GM18499 (cell line): ENCODE results near the gene FGD2.
"Not testable (repeated sequence)": the region's sequence is repeated elsewhere in the genome, so short reads cannot be mapped to it uniquely, and the experiment has no call there.

Experiments used
- ATAC-seq: cut with Tn5 transposase; IDR thresholded peaks from one replicate; pipeline ENCODE4 v1.9.1; 2021; ENCODE audit warnings: moderate number of reproducible peaks; ENCODE audit not compliant: insufficient read depth, unreplicated experiment

The FGD2 gene

GRCh38 chr6:36986704-36987047 is 18.8 kb upstream of the FGD2 start:
- ATAC-seq = no peak

DNA sequence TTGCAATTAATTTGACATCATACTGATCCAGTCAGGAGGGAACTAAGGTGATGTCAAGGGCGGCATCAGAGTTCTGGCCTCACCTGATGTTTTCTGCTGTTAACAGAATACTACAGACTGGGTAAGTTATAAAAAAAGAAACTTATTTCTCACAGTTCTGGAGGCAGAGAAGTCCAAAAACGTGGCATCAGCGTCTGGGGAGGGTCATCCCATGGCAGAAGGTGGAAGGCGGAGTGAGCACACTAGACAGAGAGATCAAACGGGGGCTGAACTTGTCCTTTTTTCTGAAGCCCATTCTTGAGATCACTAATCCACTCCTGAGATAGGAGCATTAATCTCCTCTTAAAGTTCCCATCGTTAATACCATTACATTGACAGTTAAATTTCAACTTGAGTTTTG is 16.2 kb upstream of the FGD2 start:
- no peak for ATAC-seq

DNA sequence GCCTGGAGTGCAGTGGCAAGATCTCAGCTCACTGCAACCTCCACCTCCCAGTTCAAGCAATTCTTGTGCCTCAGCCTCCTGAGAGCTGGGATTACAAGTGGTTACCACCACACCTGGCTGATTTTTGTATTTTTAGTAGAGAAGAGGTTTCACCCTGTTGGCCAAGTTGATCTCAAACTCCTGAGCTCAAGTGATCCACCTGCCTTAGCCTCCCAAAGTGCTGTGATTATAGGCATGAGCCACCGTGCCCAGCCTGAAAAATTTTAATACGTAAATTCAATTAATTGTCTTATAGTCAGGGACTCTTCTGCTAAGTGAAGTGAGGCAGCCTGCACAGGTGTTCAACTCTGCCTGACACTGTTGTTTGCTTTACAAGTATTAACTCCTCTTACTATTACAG is 15.1 kb upstream of the FGD2 start:
- ATAC-seq = not testable (repeated sequence)

DNA sequence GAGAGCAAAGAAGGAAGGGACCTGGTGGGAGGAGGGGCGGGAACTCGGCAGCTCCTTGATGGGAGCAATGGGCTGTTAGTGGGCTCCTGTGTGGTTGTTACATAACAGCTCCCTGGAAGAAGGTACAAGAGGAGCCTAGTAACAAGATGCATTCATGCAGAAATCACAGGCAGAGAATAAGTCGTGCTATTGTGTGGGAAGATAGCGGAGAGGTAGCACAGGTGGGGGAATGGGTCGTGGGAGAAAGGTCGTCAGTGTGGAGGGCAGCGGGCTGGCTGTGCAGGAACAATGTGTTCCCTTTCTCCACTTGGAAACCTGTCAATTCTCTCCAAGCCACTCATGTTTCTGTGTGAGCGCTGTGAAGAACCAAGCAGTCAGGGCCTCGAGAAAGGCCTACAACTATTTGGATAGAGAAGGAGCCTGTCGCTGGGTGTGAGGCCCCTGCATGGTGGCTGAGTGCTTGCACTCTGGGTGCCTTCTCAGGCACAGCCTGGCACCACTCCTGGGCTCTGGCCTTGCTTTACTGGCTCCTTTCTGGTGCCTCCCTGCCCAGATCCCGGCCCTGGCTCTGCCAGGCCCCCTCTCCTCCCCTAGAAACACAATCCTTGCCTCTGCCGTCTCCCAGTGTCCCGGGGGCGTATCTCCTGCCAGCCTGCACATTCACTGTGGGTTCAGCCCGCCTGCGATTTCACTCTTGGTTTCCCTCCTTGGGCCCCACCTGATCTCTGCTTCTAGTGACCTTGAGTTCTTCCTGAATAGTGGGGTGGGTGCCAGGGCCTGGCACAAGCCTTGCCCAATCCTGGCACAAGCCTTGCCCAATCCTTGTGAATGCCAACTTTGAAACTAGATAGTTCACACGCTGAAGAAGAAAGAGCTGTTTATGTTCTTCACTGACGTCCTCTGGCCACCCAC is 7.4 kb upstream of the FGD2 start:
- ATAC-seq = no peak

DNA sequence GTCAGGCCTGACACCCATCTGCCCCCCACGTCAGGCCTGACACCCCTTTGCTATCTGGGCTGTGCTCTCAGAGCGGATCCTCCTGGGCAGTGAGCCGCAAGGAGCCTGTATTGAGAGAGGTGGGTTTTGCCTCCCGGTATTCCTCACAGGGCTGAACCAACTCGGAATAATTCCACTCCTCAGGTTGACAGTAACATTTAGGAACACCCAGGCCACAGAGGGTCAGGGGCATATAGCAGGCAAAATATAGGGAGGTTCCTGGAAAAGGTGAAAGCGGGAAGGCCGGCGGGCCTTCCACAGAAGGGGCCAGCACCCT is 6.8 kb upstream of the FGD2 start:
- no peak for ATAC-seq

- no peak for ATAC-seq
Measured at GRCh38 chr6:36999061-36999750, 6.2 kb upstream of the FGD2 start.

GRCh38 chr6:36999751-37000125 is 5.7 kb upstream of the FGD2 start:
- ATAC-seq = no peak

- no peak for ATAC-seq
Measured at GRCh38 chr6:37004044-37004980, 1.1 kb upstream of the FGD2 start.

- no peak for ATAC-seq
Measured at GRCh38 chr6:37005827-37006567, 542 bp downstream of the FGD2 start.

GRCh38 chr6:37006793-37007339 is 1.4 kb downstream of the FGD2 start:
- no peak for ATAC-seq

DNA sequence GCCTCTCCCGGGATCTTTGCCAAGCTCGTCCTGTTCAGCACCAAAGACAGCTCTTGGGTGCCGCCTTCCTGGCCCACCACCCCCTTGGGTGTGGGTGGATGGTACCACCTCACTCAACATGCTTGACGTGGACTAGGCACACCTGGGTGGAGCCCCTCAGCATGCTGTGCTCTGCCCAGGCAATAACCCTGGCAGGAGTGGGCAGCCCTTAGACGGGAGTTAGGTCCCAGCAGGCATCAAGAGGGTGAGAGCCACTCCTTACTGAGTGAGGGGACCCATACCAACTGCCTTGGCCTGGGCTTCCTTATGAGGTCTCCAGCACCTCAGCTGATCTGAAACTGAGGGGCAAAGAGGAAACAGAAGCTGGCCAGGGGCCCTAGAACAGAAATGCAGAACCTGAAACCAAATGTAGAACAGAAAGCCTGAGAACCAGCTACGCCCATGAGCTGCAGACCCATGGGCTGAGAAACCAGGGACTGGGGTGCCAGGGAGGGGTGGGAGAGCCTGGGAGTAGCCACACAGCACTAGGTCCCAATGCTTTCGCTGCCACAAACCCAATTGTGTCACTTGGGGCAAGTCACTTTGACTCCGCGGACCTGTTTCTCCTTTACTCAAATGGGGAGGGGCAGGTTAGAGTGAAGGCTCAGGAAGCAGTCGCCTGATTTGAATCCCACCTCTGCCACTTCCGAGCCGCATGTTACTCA is 2.0 kb downstream of the FGD2 start:
- ATAC-seq = no peak

DNA sequence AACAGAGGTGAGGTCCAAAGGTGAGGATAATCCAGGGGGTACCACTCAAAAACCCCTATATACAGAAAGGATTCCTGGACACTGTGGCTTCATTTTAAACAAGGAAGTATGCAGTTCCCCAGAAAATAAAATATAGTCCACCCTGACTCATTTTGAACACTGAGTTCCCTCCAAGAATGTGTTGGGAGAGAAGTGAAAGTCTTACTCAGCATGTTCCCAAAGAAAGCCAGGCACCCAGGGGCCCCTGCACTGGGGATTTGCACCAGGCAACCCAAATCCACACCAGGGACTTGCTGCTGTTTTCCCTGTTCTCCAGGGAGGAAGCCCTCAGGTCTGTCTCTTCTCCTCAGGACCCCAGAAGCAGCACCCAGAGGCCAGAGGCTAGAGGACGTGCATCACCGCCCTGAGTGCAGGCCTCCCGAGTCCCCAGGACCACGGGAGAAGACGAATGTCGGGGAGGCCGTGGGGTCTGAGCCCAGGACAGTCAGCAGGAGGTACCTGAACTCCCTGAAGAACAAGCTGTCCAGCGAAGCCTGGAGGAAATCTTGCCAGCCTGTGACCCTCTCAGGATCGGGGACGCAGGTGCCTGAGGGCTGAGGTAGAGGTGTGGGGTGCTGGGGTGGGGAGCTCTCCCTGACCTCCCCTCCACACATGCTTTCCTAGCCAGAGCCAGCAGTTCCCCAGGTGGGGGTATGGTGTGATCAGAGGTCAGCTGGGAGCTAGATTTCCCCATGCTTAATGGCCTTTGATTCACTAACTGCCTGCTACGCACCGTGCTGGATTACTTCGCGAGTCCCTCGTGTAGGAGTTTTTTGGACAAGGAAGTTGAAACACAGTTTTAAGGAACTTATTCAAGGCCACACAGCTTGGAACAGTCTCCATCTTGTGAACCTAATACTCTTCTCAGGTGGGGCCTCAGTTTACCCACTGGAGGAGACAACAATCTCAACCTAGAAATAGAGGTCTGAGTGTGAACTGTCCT is 3.3 kb downstream of the FGD2 start:
- ATAC-seq = no peak

DNA sequence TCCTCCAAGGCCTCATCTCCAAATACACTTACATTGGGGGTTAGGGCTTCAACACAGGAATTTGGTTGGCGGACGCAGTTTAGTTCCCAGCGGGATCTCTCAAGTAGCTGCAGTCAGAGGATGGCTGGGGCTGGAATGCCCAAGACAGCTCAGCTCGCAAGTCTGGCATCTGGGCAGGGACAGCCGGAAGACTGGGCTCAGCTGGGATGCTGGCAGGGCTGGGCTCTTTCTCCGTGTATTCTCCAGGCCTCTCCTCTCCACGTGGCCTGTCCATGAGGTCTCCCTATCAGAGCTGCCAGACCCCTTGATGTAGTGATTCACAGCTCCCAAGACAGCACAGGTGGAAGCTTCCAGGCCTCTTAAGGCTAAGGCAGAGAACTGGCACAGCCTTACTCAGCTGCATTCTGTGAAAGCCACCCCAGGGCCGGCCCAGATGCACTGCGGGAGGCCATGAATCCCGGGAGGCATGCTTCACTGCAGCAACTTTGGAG is 5.0 kb downstream of the FGD2 start:
- no peak for ATAC-seq

GRCh38 chr6:37011656-37012378 is 6.4 kb downstream of the FGD2 start:
- no peak for ATAC-seq

DNA sequence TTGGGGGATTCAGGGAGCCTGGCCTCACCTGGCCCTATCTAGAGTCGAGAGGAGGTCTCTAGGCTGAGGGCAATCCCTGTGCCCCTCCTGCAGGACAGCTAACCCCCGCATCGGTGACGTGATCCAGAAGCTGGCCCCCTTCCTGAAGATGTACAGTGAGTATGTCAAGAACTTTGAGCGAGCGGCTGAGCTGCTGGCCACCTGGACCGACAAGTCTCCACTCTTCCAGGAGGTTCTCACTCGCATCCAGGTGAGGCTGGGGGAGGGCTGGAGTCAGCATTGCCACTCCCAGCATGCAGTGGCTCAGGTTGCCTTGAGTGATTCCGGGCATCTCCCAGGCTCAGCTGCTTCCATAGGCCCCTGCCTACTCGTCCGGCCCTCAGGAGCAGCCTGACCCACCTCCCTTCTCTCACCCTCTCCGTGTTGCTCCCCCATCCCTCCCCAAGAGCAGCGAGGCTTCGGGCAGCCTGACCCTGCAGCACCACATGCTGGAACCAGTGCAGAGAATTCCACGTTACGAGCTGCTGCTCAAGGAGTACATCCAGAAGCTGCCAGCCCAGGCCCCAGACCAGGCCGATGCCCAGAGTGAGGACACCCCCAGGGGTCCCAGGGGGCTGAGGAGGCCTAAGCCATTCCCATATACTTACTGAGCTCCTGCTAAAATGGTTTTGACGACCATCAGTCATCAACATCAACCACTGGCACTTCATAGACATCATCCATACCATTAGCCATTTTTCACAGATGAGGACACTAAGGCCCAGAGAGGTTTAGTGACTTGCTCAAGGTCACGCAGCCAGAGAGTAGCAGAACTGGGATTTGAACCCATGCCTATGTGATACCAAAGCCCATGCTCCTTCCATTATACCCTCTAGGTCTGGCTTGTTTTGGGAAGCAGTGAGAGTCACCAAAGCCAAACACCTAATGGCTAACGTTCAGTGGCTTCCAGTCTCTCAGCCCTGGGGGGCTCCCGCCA is 8.3 kb downstream of the FGD2 start:
- ATAC-seq = no peak

- ATAC-seq = no peak
Measured at GRCh38 chr6:37014667-37015066, 9.2 kb downstream of the FGD2 start.
